GM23338 (cell line): Measurements from ENCODE around the gene MVP.
"Not testable (repeated sequence)": the region's sequence is repeated elsewhere in the genome, so short reads cannot be mapped to it uniquely, and the experiment has no call there.

Source experiments
- EZH2 ChIP-seq: fragments of 200-600 bp; sonication (generic); IDR thresholded peaks from one replicate; pipeline ENCODE4 v1.8.0; 2017; ENCODE audit warnings: antibody characterized with exemption, mild to moderate bottlenecking, low read depth; ENCODE audit not compliant: unreplicated experiment
- EZH2phosphoT487 ChIP-seq: fragments of 200-600 bp; sonication (generic); IDR thresholded peaks from one replicate; pipeline ENCODE4 v1.8.1; 2018; ENCODE audit warnings: antibody characterized with exemption; ENCODE audit not compliant: unreplicated experiment
- JUNB ChIP-seq: IDR thresholded peaks from one replicate; pipeline ENCODE4 v1.6.1; 2016; ENCODE audit warnings: antibody characterized with exemption; ENCODE audit not compliant: unreplicated experiment
- POLR2AphosphoS5 ChIP-seq: IDR thresholded peaks from 2 replicates; pipeline ENCODE4 v1.6.1; 2016; ENCODE audit warnings: antibody characterized with exemption, low read depth
- ZNF114 ChIP-seq: fragments of 250-450 bp; sonication (Bioruptor Pico); IDR thresholded peaks from 2 replicates; pipeline ENCODE4 v1.5.0; 2020; ENCODE audit warnings: mild to moderate bottlenecking, moderate library complexity
- TF ChIP-seq, protein P1 (sequence below), 2 experiments: fragments of 200-600 bp in 1 of 2; sonication (generic) in 1 of 2; conservative IDR thresholded peaks; 2 replicates each; pipeline versions ENCODE4 v1.5.1 to v1.6.1; 2016 to 2017; ENCODE audit warnings: antibody characterized with exemption in 2 of 2, low read depth in 2 of 2, mild to moderate bottlenecking in 2 of 2, moderate library complexity in 1 of 2
- TF ChIP-seq, protein P2 (sequence below): IDR thresholded peaks from one replicate; pipeline ENCODE4 v1.6.1; 2018; ENCODE audit warnings: antibody characterized with exemption; ENCODE audit not compliant: unreplicated experiment

DNA sequence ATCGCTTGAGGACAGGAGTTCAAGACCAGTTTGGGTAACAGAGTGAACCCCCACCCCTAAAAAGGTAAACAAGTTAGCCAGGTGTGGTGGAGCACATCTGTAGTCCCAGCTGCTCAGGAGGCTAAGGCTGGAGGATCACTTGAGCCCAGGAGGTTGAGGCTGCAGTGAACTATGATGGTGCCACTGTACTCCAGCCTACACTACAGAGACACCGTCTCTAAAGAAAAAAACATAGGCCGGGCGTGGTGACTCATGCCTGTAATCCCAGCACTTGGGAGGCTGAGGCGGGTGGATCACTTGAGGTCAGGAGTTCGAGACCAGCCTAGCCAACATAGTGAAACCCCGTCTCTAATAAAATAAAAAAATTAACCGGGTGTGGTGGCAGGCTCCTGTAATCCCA lies 48.8 kb downstream of the MVP start:
- TF ChIP-seq POLR2AphosphoS5; JUNB; EZH2phosphoT487; ZNF114 (CRISPR knock-in tag); EZH2: not testable (repeated sequence)
- TF ChIP-seq, protein P1, sequence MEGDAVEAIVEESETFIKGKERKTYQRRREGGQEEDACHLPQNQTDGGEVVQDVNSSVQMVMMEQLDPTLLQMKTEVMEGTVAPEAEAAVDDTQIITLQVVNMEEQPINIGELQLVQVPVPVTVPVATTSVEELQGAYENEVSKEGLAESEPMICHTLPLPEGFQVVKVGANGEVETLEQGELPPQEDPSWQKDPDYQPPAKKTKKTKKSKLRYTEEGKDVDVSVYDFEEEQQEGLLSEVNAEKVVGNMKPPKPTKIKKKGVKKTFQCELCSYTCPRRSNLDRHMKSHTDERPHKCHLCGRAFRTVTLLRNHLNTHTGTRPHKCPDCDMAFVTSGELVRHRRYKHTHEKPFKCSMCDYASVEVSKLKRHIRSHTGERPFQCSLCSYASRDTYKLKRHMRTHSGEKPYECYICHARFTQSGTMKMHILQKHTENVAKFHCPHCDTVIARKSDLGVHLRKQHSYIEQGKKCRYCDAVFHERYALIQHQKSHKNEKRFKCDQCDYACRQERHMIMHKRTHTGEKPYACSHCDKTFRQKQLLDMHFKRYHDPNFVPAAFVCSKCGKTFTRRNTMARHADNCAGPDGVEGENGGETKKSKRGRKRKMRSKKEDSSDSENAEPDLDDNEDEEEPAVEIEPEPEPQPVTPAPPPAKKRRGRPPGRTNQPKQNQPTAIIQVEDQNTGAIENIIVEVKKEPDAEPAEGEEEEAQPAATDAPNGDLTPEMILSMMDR (conservative IDR thresholded peaks at IDR 0.05; ENCODE audit: low read depth in 2 of 2): not testable (repeated sequence)
- TF ChIP-seq, protein P2, sequence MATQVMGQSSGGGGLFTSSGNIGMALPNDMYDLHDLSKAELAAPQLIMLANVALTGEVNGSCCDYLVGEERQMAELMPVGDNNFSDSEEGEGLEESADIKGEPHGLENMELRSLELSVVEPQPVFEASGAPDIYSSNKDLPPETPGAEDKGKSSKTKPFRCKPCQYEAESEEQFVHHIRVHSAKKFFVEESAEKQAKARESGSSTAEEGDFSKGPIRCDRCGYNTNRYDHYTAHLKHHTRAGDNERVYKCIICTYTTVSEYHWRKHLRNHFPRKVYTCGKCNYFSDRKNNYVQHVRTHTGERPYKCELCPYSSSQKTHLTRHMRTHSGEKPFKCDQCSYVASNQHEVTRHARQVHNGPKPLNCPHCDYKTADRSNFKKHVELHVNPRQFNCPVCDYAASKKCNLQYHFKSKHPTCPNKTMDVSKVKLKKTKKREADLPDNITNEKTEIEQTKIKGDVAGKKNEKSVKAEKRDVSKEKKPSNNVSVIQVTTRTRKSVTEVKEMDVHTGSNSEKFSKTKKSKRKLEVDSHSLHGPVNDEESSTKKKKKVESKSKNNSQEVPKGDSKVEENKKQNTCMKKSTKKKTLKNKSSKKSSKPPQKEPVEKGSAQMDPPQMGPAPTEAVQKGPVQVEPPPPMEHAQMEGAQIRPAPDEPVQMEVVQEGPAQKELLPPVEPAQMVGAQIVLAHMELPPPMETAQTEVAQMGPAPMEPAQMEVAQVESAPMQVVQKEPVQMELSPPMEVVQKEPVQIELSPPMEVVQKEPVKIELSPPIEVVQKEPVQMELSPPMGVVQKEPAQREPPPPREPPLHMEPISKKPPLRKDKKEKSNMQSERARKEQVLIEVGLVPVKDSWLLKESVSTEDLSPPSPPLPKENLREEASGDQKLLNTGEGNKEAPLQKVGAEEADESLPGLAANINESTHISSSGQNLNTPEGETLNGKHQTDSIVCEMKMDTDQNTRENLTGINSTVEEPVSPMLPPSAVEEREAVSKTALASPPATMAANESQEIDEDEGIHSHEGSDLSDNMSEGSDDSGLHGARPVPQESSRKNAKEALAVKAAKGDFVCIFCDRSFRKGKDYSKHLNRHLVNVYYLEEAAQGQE: not testable (repeated sequence)
